GM12878 (cell line): ENCODE measurements around the gene RAF1.

Experiments
- EGR1 ChIP-seq, 2 experiments: IDR thresholded peaks; 1 replicate in 1 of 2; 2 replicates in 1 of 2; pipeline ENCODE4 v1.6.1; 2011 to 2012; ENCODE audit warnings: low read depth in 2 of 2, low read length in 2 of 2, borderline replicate concordance in 1 of 2, mild to moderate bottlenecking in 1 of 2, moderate library complexity in 1 of 2
- HDAC6 ChIP-seq: fragments of 200-600 bp; sonication (generic); IDR thresholded peaks from one replicate; pipeline ENCODE4 v1.8.0; 2017; ENCODE audit warnings: antibody characterized with exemption; ENCODE audit not compliant: unreplicated experiment
- NFXL1 ChIP-seq: fragments of 450-650 bp; IDR thresholded peaks from 2 replicates; pipeline ENCODE4 v1.6.1; 2017; ENCODE audit warnings: antibody characterized with exemption, mild to moderate bottlenecking, borderline replicate concordance
- POLR2A ChIP-seq: IDR thresholded peaks from 2 replicates; pipeline ENCODE4 v1.6.1; 2011; ENCODE audit warnings: low read depth, mild to moderate bottlenecking, low read length
- RAD51 ChIP-seq: fragments of 450-650 bp; IDR thresholded peaks from 2 replicates; pipeline ENCODE4 v1.6.1; 2016; ENCODE audit warnings: moderate library complexity, mild to moderate bottlenecking, inconsistent platforms
- TAF1 ChIP-seq: IDR thresholded peaks from 2 replicates; pipeline ENCODE4 v1.6.1; 2011; ENCODE audit warnings: mild to moderate bottlenecking, low read depth, low read length, borderline replicate concordance
- TF ChIP-seq, protein P1 (sequence below), 3 experiments: IDR thresholded peaks in 2 of 3; conservative IDR thresholded peaks in 1 of 3; 2 replicates each; pipeline ENCODE4 v1.5.1; 2011; ENCODE audit warnings: low read depth in 3 of 3, low read length in 3 of 3, mild to moderate bottlenecking in 3 of 3, control low read depth in 2 of 3, moderate library complexity in 2 of 3, inconsistent platforms in 1 of 3, mixed read lengths in 1 of 3; ENCODE audit not compliant: control insufficient read depth in 2 of 3, insufficient read depth in 1 of 3; ENCODE audit errors: extremely low read depth in 1 of 3

DNA sequence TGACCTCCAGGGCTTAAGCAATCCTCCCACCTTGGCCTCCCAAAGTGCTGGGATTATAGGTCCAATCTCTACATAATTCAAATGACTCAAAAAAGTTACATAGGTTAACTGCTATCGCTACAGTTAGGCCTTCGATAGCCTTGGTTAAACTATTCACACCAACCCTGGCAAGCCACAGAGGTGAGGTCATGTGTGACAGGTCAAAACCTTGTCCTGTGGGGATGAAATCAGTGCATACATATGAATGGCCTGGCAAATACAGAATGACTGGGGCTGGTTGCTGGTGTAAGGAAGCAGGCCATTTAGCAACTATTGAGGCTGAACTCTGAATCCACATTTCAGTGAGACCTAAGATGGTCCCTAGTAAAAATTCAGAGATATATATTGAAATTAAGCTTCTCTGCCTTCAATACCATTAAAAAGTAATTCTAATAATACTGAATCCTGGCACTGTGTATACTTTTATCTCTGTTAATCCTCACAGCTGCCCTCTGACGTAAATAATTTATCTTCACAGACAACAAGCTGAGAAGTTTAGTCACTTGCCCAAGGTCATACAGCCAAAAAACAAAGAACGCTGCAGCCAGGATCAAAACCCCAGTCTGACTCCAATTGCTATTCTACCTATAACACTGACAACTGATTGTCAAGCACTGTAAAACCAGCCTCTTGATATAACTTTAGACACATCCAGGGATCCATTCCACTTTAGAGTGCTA, 71.8 kb downstream of the RAF1 start:
- no peak for TF ChIP-seq EGR1 (IDR thresholded peaks at IDR 0.05; ENCODE audit: borderline replicate concordance in 1 of 2, low read depth in 2 of 2, low read length in 2 of 2)
- no peak for TF ChIP-seq POLR2A
- no peak for TF ChIP-seq TAF1
- TF ChIP-seq, protein P1, sequence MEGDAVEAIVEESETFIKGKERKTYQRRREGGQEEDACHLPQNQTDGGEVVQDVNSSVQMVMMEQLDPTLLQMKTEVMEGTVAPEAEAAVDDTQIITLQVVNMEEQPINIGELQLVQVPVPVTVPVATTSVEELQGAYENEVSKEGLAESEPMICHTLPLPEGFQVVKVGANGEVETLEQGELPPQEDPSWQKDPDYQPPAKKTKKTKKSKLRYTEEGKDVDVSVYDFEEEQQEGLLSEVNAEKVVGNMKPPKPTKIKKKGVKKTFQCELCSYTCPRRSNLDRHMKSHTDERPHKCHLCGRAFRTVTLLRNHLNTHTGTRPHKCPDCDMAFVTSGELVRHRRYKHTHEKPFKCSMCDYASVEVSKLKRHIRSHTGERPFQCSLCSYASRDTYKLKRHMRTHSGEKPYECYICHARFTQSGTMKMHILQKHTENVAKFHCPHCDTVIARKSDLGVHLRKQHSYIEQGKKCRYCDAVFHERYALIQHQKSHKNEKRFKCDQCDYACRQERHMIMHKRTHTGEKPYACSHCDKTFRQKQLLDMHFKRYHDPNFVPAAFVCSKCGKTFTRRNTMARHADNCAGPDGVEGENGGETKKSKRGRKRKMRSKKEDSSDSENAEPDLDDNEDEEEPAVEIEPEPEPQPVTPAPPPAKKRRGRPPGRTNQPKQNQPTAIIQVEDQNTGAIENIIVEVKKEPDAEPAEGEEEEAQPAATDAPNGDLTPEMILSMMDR (IDR thresholded peaks at IDR 0.05 in 2 of 3, conservative IDR thresholded peaks at IDR 0.05 in 1 of 3; ENCODE audit: control insufficient read depth in 2 of 3, extremely low read depth in 1 of 3, insufficient read depth in 1 of 3, low read depth in 3 of 3, low read length in 3 of 3), result no peak
- TF ChIP-seq HDAC6, result no peak
- TF ChIP-seq NFXL1, result no peak
- no peak for TF ChIP-seq RAD51
